Spleen (tissue), 11 donors: Measurements from ENCODE around the gene GRM3. TPM values are rescaled to one million over a fixed set of nuclear protein-coding genes. Genes with fewer than 3 reads are reported as not detected.

Experiments
- DNase-seq: peaks from one replicate; pipeline ENCODE4 v3.0.0-alpha.2; 2020
- H3K27ac ChIP-seq, 8 donors: fragments of 200-600 bp; sonication (generic) in 7 of 8; 1 replicate in 4 of 8; 2 replicates in 4 of 8; pipeline versions ENCODE4 v1.5.0 to v1.8.0; 2016 to 2021; ENCODE audit warnings: inconsistent platforms in 4 of 8, mild to moderate bottlenecking in 4 of 8, moderate library complexity in 1 of 8
- H3K27me3 ChIP-seq, 7 donors: fragments of 200-600 bp; sonication (generic) in 6 of 7; replicated peaks in 1 of 7; 1 replicate in 4 of 7; 2 replicates in 3 of 7; pipeline versions ENCODE4 v1.5.0 to v1.8.0; 2016 to 2021; ENCODE audit warnings: inconsistent platforms in 3 of 7, mild to moderate bottlenecking in 1 of 7
- H3K36me3 ChIP-seq, 6 donors: fragments of 200-600 bp; sonication (generic) in 5 of 6; 1 replicate in 4 of 6; 2 replicates in 2 of 6; pipeline versions ENCODE4 v1.5.0 to v1.8.0; 2016 to 2021; ENCODE audit warnings: inconsistent platforms in 2 of 6
- H3K4me1 ChIP-seq, 6 donors: fragments of 200-600 bp; sonication (generic) in 5 of 6; 1 replicate in 3 of 6; 2 replicates in 3 of 6; pipeline versions ENCODE4 v1.5.0 to v1.8.0; 2016 to 2021; ENCODE audit warnings: inconsistent platforms in 3 of 6
- H3K4me3 ChIP-seq, 8 donors: fragments of 200-600 bp; sonication (generic) in 7 of 8; 1 replicate in 4 of 8; 2 replicates in 4 of 8; pipeline versions ENCODE4 v1.5.0 to v1.8.0; 2016 to 2021; ENCODE audit warnings: inconsistent platforms in 4 of 8, mild to moderate bottlenecking in 4 of 8, moderate library complexity in 2 of 8
- H3K9me3 ChIP-seq, 8 donors: fragments of 200-600 bp; sonication (generic) in 7 of 8; 1 replicate in 4 of 8; 2 replicates in 4 of 8; pipeline versions ENCODE4 v1.5.0 to v1.8.0; 2016 to 2021; ENCODE audit warnings: inconsistent platforms in 4 of 8
- POLR2A ChIP-seq, 3 donors: fragments of 450-650 bp; IDR thresholded peaks; one replicate each; pipeline ENCODE4 v1.5.1; 2017; ENCODE audit warnings: antibody characterized with exemption in 3 of 3, mild to moderate bottlenecking in 1 of 3
- POLR2AphosphoS5 ChIP-seq, 3 donors: sonication (generic); formaldehyde crosslinking; IDR thresholded peaks; one replicate each; pipeline ENCODE4 v1.5.1; 2017; ENCODE audit warnings: antibody characterized with exemption in 3 of 3
- WGBS, 5 donors: extraction: QIAGEN DNeasy Blood & Tissue Kit in 3 of 5; methylation state at CpG; one replicate each; pipeline versions ENCODE4 v1.1.5 to v1.1.7; 2013 to 2018; 5-methylcytosine and 5-hydroxymethylcytosine counted together
- intact Hi-C: fragments of 100-400 bp; cut with DNase I; formaldehyde crosslinking; loops from one replicate; pipeline ENCODE4 v1.15.0; 2023; ENCODE audit warnings: low total_unique reads
- polyA plus RNA-seq, 3 donors: library from polyadenylated mRNA; stranded (reverse); fragments of 200-250 nt; gene quantifications; one replicate each; pipeline ENCODE4 v1.2.1, GENCODE V29; 2013
- total RNA-seq, 7 donors: library from RNA; depleted of rRNA in 3 of 7; stranded (reverse); fragments of >200 nt in 3 of 7; fragmentation: NEBNext Ultra II Directional in 4 of 7; extraction: Animal tissue kit (Norgen Biotek cat#: 25700) in 4 of 7; gene quantifications; one replicate each; pipeline versions ENCODE4 v1.1.0 to v1.2.1, GENCODE V29; 2016 to 2021
- TF ChIP-seq, protein P1 (sequence below), 11 experiments: fragments of 200-600 bp in 7 of 11; fragments of 450-650 bp in 4 of 11; sonication (generic) in 4 of 11; IDR thresholded peaks in 8 of 11; conservative IDR thresholded peaks in 3 of 11; 1 replicate in 7 of 11; 2 replicates in 4 of 11; pipeline versions ENCODE4 v1.4.0 to v1.8.0; 2016 to 2021; ENCODE audit warnings: antibody characterized with exemption in 11 of 11, inconsistent platforms in 4 of 11, mild to moderate bottlenecking in 1 of 11
- donor health status: healthy with polysubstance abuse.
- donor health status: DM: no; HTN: no; CAD: no; lungs with moderate emphysema.
- donor health status: DM: no; HTN: no; CAD: no.
- donor health status: Bipolar disorder and iron deficiency.
- donor health status: healthy.
- donor health status: DM: no; HTN: no; CAD: no.
- donor health status: DM: yes; HTN: yes; CAD: no.

GRM3 gene
- total and polyA plus RNA-seq, 10 donors, result 0.21 to 0.37 TPM; not detected in 8

DNA sequence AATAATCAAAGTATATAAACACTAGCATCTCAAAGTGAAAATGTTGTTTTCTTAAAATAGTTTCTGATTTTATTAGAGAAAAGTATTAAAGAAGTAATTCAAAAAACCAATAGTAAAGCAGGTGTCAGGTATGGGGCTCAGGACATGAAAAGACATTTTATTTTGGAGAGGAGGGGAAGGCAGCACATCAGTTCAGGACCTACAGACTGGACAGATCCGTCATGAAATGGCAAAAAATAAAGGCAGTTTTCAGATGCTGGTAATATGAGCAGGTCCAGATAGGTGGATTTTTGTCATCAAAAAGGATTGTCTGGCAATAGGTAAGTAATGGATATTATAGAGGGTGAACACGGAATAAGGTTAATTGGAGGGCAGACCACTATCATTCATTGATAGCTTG, 49.0 kb downstream of the GRM3 start:
- no peak for DNase-seq
- no peaks in the 10 kb centered on the region for H3K36me3 ChIP-seq
- intact Hi-C loops, result no loop called here
- H3K27ac ChIP-seq, result no peak overlapping the region
- no peak overlapping the region for H3K4me3 ChIP-seq
- no peaks in the 10 kb centered on the region for H3K4me1 ChIP-seq
- WGBS, 5 donors, result 73 to 89% (median 78%) methylated on average over 2 of the region's 2 CpGs
- no peaks in the 10 kb centered on the region for H3K27me3 ChIP-seq
- no peaks in the 10 kb centered on the region for H3K9me3 ChIP-seq
- TF ChIP-seq, protein P1, sequence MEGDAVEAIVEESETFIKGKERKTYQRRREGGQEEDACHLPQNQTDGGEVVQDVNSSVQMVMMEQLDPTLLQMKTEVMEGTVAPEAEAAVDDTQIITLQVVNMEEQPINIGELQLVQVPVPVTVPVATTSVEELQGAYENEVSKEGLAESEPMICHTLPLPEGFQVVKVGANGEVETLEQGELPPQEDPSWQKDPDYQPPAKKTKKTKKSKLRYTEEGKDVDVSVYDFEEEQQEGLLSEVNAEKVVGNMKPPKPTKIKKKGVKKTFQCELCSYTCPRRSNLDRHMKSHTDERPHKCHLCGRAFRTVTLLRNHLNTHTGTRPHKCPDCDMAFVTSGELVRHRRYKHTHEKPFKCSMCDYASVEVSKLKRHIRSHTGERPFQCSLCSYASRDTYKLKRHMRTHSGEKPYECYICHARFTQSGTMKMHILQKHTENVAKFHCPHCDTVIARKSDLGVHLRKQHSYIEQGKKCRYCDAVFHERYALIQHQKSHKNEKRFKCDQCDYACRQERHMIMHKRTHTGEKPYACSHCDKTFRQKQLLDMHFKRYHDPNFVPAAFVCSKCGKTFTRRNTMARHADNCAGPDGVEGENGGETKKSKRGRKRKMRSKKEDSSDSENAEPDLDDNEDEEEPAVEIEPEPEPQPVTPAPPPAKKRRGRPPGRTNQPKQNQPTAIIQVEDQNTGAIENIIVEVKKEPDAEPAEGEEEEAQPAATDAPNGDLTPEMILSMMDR (IDR thresholded peaks at IDR 0.05 in 8 of 11, conservative IDR thresholded peaks at IDR 0.05 in 3 of 11), result no peak
- TF ChIP-seq POLR2A (IDR thresholded peaks at IDR 0.05), result no peak
- TF ChIP-seq POLR2AphosphoS5 (IDR thresholded peaks at IDR 0.05), result no peak

DNA sequence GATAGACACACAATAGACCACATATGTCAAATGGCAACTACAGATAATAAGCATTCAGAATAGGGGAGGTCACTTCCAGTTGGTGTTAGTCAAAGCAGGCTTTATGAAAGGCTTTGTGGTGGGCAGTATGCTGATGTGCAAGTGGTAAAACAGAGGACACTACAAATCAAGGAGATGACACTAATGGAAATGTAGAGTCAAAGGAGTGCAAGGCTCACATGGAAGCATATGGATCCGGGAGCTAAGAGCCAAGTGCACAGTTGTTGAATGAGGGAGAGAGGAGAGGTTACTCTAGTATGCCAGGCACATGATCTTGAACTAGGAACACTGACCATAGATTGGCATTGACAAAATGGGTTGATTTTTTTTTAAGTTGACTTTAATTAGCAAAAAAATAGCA, 62.7 kb downstream of the GRM3 start:
- no peaks in the 10 kb centered on the region for H3K36me3 ChIP-seq
- H3K4me1 ChIP-seq, result no peaks in the 10 kb centered on the region
- H3K27me3 ChIP-seq, result no peaks in the 10 kb centered on the region
- 67 to 85% (median 78%) methylated on average over 1 of the region's 1 CpG for WGBS, 5 donors
- intact Hi-C loops, result no loop called here
- TF ChIP-seq, protein P1 (IDR thresholded peaks at IDR 0.05 in 8 of 11, conservative IDR thresholded peaks at IDR 0.05 in 3 of 11), result no peak
- TF ChIP-seq POLR2A (IDR thresholded peaks at IDR 0.05) (no peak), POLR2AphosphoS5 (IDR thresholded peaks at IDR 0.05) (no peak)
- no peak overlapping the region for H3K27ac ChIP-seq
- no peaks in the 10 kb centered on the region for H3K9me3 ChIP-seq
- no peak overlapping the region for H3K4me3 ChIP-seq
- DNase-seq, result no peak

DNA sequence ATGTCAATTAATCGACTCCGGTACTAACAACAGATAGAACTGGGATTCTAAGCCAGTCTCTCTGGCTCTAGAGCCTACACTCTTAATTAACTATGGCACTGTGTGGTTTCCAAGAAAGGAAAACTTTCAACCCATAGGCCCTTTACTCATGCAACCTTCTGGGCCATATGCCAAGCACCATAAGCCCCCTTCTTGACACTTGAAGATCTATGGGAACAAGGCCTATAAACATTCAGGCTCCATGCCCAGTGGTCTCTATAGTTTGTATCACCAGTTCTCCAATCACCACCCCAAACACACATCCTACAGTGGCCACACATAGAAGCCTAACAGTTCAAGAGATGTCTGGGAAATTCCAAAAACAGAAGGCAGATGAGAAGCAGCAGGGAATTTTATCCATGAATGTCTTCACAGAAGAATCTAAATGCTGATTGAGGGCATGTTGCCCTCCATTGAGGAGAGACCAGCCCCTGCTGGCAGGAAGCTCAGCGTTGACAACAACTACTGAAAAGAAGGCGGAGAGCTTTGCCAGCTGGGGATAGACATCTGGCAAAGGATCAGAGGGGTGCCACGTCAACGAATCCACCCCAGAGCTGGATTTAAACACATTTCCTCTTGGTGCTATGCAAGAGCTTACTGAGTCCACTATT, 64.4 kb downstream of the GRM3 start:
- H3K36me3 ChIP-seq, result no peaks in the 10 kb centered on the region
- no peak overlapping the region for H3K27ac ChIP-seq
- no peak for DNase-seq
- H3K27me3 ChIP-seq, result no peaks in the 10 kb centered on the region
- intact Hi-C loops, result no loop called here
- H3K9me3 ChIP-seq, result no peaks in the 10 kb centered on the region
- H3K4me3 ChIP-seq, result no peak overlapping the region
- TF ChIP-seq, protein P1 (IDR thresholded peaks at IDR 0.05 in 8 of 11, conservative IDR thresholded peaks at IDR 0.05 in 3 of 11), result no peak
- TF ChIP-seq POLR2AphosphoS5 (IDR thresholded peaks at IDR 0.05), result no peak
- TF ChIP-seq POLR2A (IDR thresholded peaks at IDR 0.05), result no peak
- 64 to 84% (median 70%) methylated on average over 6 of the region's 6 CpGs for WGBS, 5 donors
- no peaks in the 10 kb centered on the region for H3K4me1 ChIP-seq

DNA sequence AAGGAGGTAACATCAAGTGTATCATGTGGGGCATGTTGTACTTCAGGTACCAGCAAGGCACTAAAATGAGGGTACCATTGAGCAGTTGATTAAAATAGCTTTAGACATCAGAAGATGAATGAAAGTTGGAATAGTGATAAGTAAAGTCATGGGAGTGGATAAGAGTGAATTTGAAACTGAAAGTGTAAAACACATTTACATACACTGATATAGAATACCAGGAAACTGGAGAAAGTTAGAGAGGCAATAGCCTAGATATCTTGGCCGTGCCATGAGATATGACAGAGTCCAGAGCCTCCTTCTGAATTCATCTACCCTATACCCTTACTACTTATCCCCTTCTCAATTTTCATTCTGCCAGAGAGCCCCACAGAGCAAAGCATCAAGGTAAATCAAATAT, 76.6 kb downstream of the GRM3 start:
- Histone ChIP-seq H3K27me3 (no peaks in the 10 kb centered on the region), H3K4me3 (no peak overlapping the region), H3K4me1 (no peaks in the 10 kb centered on the region), H3K9me3 (peaks cover 0 to 10% (median 3%) of the 10 kb centered on the region in 8 donors), H3K27ac (no peak overlapping the region), H3K36me3 (no peaks in the 10 kb centered on the region)
- WGBS, 5 donors, result 74 to 83% (median 79%) methylated on average over 1 of the region's 1 CpG
- no peak for DNase-seq
- no peak for TF ChIP-seq POLR2A (IDR thresholded peaks at IDR 0.05)
- no peak for TF ChIP-seq POLR2AphosphoS5 (IDR thresholded peaks at IDR 0.05)
- TF ChIP-seq, protein P1 (IDR thresholded peaks at IDR 0.05 in 8 of 11, conservative IDR thresholded peaks at IDR 0.05 in 3 of 11), result no peak
- intact Hi-C loops, result no loop called here
